Activated CD8-positive, alpha-beta T cell treated with anti-CD3 and anti-CD28 coated beads, Interleukin-2, amount 10 ng/mL, durations not matched to agents 7 days and 5 days (primary cell): ENCODE results near the gene FAM24A. TPM values are rescaled to one million over a fixed set of nuclear protein-coding genes. Genes with fewer than 3 reads are reported as not detected.
"Not testable (repeated sequence)": the region's sequence is repeated elsewhere in the genome, so short reads cannot be mapped to it uniquely, and the experiment has no call there.

Source experiments
- ATAC-seq: fragments of 150-1000 bp; cut with Tn5 transposase; one replicate; pipeline ENCODE4 v1.10.0; 2021; ENCODE audit warnings: moderate library complexity
- CTCF ChIA-PET: fragments of 350-600 bp; sonication (Branson Sonifier 250); formaldehyde crosslinking; loops from one replicate; lab custom pipeline; 2021; ENCODE audit warnings: antibody characterized with exemption; lab: Charles Lee
- POLR2A ChIA-PET: fragments of 350-600 bp; sonication (Branson Sonifier 250); formaldehyde crosslinking; loops from one replicate; lab custom pipeline; 2021; ENCODE audit warnings: antibody characterized with exemption; lab: Charles Lee
- DNase-seq: peaks from one replicate; pipeline ENCODE4 v3.0.0-alpha.2; 2020
- H3K27ac Mint-ChIP-seq: one replicate; pipeline ENCODE4 v1.8.0; 2021; ENCODE audit warnings: mild to moderate bottlenecking, mixed read lengths
- H3K27me3 Mint-ChIP-seq: one replicate; pipeline ENCODE4 v1.8.0; 2021; ENCODE audit warnings: low read depth, mixed read lengths
- H3K36me3 Mint-ChIP-seq: one replicate; pipeline ENCODE4 v1.8.0; 2021; ENCODE audit warnings: low read depth, mixed read lengths
- H3K4me1 Mint-ChIP-seq: one replicate; pipeline ENCODE4 v1.8.0; 2021; ENCODE audit warnings: low read depth, mixed read lengths
- H3K4me3 Mint-ChIP-seq: one replicate; pipeline ENCODE4 v1.8.0; 2021; ENCODE audit warnings: mild to moderate bottlenecking, mixed read lengths
- H3K9me3 Mint-ChIP-seq: one replicate; pipeline ENCODE4 v1.8.0; 2022; ENCODE audit warnings: mixed read lengths; ENCODE audit not compliant: insufficient read depth
- total RNA-seq, 2 experiments: library from RNA; stranded (reverse); gene quantifications; one replicate each; pipeline ENCODE4 v1.2.3, GENCODE V29; 2021

Gene FAM24A
- total RNA-seq, 2 experiments from 2014 or later: not detected

DNA sequence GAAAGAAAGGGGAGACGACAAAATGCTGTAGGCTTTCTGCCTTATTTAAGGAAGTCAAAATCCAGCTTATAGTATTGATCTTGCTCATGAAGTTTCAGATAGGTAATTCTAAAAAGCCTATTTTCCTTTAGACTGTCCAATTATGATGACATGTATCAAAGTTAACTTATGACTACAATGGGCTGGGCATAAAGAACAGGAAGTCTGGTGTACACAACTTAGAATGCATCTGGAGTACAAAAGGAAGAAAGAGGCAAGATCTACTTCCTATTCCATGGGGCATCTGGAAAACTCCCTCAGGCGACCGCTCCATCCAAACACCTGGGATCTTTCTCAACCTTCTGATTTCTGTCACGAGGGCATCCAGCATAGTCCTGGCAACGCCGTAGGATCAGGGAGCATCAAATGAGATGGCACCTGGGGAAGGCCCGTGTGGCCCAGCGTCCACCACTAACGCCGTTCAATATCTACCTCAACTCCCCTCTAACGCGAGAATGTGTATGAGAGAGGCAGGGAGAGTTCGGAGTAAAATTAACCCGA, 31.5 kb upstream of the FAM24A start:
- DNase-seq (no peak), ATAC-seq (peak; percentile 10)
- CTCF ChIA-PET: no interaction called here
- Mint-ChIP-seq H3K4me3 (peak overlapping the region; percentile 93), H3K27ac (peak overlapping the region; percentile 90), H3K4me1 (peaks cover 41% of the 10 kb centered on the region), H3K27me3 (no peaks in the 10 kb centered on the region), H3K36me3 (peaks cover 59% of the 10 kb centered on the region), H3K9me3 (peaks cover 14% of the 10 kb centered on the region)
- POLR2A ChIA-PET: no interaction called here

DNA sequence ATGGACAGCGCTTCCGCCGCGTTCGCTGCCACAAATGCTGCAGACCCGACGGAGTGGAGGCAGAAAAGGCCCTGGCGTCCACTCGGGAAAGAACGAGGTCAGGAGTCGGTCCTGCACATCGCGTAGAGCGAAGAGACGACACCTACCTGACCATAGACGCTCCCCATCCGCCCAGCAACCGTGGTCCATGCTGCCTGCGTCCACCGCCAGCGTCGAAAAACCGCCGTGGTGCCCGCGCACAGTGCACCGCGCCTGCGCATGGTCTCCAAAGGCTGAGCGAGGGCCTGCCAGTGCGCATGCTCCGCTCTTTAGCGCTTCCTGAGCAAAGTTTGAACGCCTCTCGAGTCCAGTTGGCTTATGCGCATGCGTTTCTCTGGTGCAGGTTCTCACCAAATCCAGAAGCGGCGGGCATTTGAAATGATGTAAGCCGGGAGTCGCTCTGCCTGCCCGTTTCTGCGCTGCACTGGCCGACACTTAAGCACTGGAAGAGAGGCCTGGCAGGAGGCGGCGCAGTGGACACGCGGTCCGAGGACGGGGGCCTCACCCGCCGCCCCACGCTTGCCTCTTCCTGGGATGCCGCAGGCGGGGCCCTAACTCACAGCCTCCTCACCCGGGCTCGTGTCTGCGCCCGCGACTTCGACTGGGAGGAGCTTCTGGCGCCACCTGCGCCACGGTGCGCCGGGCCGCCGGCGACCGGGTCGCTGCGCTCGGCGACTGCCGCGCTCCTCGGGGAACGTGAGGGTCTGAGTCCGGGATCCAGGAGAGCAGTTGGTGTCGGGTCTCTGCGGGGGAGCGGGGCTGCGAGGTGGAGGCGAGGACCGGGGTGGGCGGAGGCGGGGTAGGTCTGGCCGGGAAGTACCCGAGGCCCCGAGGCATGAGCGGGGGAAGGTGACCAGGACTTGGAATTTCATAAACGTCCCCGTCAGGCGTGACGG, 30.8 kb upstream of the FAM24A start, which contains the start of gene FAM24B:
Gene FAM24B, minus strand, starts transcription at position 243 of the 935 bp plus-strand sequence. CDS start 29,066 bp downstream, outside the sequence.
- Mint-ChIP-seq H3K4me1 (peaks cover 41% of the 10 kb centered on the region), H3K27ac (peak within 1 kb of the TSS; percentile 90), H3K9me3 (peaks cover 7% of the 10 kb centered on the region), H3K4me3 (peak within 1 kb of the TSS; percentile 93), H3K27me3 (no peaks in the 10 kb centered on the region), H3K36me3 (peaks cover 52% of the 10 kb centered on the region)
- ATAC-seq (peak; percentile 92), DNase-seq (peak; percentile 97)
- ChIA-PET CTCF (no interaction called here), POLR2A (interaction anchor here (0.8 to 1.4 kb wide), 3 partner anchors 100 to 131 kb away, joined by 4 to 6 read pairs (median 4); partner anchors contain the start of gene PSTK)

DNA sequence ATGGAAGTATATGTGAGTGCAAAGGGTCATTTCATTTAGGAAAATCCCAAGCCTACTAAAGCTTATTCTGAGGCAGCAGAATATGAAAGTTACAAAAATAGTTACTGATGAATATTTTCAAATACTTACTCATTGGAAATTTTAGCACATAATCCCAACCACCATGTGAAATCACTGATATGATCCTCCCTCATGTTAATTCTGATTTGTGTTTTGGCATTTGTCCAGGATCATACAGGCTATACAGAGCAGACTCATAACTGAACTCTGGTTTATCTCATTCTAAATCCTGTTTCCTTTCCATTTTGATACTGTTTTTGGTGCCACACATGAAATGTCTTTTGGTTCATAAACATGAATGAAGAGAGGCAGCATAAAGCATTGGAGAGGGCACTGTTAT, 27.6 kb upstream of the FAM24A start:
- H3K4me1 Mint-ChIP-seq: peaks cover 31% of the 10 kb centered on the region
- DNase-seq: no peak
- no peaks in the 10 kb centered on the region for H3K27me3 Mint-ChIP-seq
- ChIA-PET POLR2A (no interaction called here), CTCF (no interaction called here)
- no peak overlapping the region for H3K27ac Mint-ChIP-seq
- ATAC-seq: no peak
- peaks cover 38% of the 10 kb centered on the region for H3K36me3 Mint-ChIP-seq
- no peaks in the 10 kb centered on the region for H3K9me3 Mint-ChIP-seq
- no peak overlapping the region for H3K4me3 Mint-ChIP-seq

DNA sequence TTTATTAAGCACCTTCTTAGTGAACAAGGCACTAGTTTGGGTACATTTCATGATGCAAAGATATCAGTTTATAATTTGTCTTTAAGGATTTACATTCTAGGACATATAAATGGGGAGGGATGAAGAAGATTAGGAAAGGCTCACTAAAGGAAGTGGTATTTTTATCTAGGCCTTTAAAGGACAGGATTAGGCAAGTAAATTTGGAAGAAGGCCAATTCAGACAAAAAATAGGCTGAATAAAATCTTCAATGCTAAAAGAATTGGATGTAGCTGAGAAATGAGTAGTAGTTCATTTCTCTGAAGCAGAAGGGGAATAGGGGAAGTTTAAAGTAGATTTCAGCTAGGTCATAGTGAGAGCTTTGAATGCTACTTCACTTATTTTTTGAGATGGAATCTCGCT, 26.2 kb upstream of the FAM24A start:
- peaks cover 17% of the 10 kb centered on the region for H3K4me1 Mint-ChIP-seq
- H3K27ac Mint-ChIP-seq: no peak overlapping the region
- no peaks in the 10 kb centered on the region for H3K9me3 Mint-ChIP-seq
- ChIA-PET POLR2A (no interaction called here), CTCF (no interaction called here)
- ATAC-seq (no peak), DNase-seq (no peak)
- H3K4me3 Mint-ChIP-seq: no peak overlapping the region
- H3K27me3 Mint-ChIP-seq: no peaks in the 10 kb centered on the region
- peaks cover 29% of the 10 kb centered on the region for H3K36me3 Mint-ChIP-seq

DNA sequence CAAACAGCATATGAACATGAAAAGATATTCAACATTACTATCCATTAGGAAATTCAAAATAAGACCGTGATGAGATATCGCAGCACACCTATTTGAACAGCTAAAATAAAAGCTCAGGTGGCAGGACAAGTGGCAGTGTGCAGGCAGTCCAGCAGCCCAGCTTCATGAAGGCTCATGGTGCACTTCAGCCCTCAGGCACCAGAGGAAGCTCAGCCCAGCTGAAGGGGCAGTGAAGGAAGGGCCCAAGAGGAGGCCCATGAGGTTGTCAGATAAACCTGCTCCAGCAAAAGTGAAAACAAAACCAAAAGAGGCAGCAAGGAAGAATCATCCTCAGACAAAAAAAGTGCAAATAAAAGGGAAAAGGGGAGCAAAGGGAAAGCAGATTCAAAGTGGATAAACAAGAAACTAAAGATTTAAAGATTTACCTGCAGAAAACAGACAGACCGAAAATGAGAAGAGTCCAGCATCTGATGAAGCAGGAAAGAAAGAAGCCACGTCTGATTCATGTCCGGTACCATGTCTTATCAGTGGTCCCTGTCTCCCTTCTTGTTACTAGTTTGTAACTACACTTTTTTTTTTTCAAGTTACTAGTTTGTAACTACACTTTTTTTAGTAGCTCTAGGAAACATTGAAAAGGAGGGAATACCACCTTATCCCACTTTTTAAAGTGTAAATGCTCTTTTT, 16.0 kb upstream of the FAM24A start:
- no peak overlapping the region for H3K4me3 Mint-ChIP-seq
- POLR2A ChIA-PET: no interaction called here
- H3K9me3 Mint-ChIP-seq: no peaks in the 10 kb centered on the region
- peaks cover 12% of the 10 kb centered on the region for H3K36me3 Mint-ChIP-seq
- H3K4me1 Mint-ChIP-seq: peaks cover 5% of the 10 kb centered on the region
- H3K27ac Mint-ChIP-seq: no peak overlapping the region
- ATAC-seq: no peak
- H3K27me3 Mint-ChIP-seq: no peaks in the 10 kb centered on the region
- DNase-seq: no peak
- CTCF ChIA-PET: no interaction called here

DNA sequence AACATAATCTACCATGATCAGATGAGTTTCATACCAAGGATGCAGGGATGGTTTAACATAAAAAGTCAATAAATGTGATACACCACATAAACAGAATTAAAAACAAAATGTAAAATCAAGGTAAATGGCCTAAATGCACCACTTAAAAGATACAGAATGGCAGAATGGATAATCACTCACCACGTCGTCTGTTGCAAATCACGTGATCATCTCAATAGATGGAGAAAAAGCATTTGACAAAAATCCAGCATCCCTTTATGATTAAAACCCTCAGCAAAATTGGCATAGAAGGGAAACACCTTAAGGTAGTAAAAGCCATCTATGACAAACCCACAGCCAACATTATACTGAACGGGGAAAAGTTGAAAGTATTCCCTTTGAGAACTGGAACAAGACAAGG, 6.5 kb upstream of the FAM24A start:
- H3K4me3 Mint-ChIP-seq, H3K36me3 Mint-ChIP-seq, ATAC-seq, POLR2A ChIA-PET, H3K4me1 Mint-ChIP-seq, DNase-seq, H3K9me3 Mint-ChIP-seq, H3K27ac Mint-ChIP-seq, CTCF ChIA-PET: not testable (repeated sequence)
- peaks cover 22% of the 10 kb centered on the region for H3K27me3 Mint-ChIP-seq

DNA sequence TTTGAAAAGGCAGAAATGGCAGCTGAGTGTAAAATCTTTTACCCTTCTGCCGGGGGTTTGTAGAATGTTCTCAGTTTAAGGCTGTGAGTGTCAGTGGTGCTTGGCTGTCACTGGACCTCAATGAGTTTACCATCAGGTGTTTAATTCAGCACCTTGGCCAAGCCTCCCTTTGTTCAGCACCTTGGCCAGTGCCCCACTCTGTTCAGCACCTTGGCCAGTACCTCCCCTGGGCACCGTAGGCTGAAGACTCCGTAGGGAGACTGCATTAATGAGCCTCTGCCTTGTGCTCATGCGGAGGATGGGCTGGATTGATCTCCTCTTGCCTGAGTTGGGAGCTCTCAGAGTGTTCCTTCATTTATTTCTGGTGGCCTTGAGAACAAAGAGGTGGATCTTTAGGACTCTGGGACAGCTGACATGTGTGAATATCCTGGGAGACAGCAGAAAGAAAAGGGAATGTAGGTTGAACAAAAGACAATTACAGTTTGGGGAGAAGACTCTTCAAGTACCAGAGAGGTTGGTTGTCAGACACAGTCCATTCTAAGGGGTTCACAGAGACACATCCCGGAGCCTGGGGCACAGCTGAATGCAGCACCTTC, 1.6 kb downstream of the FAM24A start:
- H3K9me3 Mint-ChIP-seq: no peaks in the 10 kb centered on the region
- H3K27ac Mint-ChIP-seq: no peak overlapping the region
- ChIA-PET POLR2A (no interaction called here), CTCF (no interaction called here)
- H3K4me3 Mint-ChIP-seq: no peak overlapping the region
- no peaks in the 10 kb centered on the region for H3K36me3 Mint-ChIP-seq
- peak; percentile 77 for DNase-seq
- H3K4me1 Mint-ChIP-seq: no peaks in the 10 kb centered on the region
- peaks cover 5% of the 10 kb centered on the region for H3K27me3 Mint-ChIP-seq
- ATAC-seq: peak; percentile 93

DNA sequence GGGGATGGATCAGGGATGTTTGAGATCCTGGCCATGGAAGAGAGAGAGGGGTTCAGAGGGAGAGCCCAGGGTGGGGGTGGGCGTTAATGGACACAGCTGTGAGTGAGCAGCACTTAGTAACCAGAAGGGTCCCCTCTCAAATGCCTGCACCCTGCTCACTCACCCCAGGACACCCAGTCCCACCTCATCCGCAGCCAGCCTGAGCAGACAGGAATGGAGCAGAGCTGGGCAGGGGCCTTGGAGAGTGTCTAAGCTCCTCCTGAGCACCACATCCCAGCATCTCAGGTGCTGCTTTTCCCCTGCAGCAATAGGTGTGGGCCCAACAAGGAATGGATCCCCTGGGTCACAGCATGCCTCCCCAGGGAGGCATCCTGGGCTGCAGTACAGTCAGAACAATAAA, 5.3 kb downstream of the FAM24A start:
- POLR2A ChIA-PET: no interaction called here
- Mint-ChIP-seq H3K27ac (no peak overlapping the region), H3K36me3 (no peaks in the 10 kb centered on the region), H3K4me1 (no peaks in the 10 kb centered on the region), H3K9me3 (no peaks in the 10 kb centered on the region), H3K27me3 (no peaks in the 10 kb centered on the region), H3K4me3 (no peak overlapping the region)
- DNase-seq (no peak), ATAC-seq (no peak)
- CTCF ChIA-PET: no interaction called here

DNA sequence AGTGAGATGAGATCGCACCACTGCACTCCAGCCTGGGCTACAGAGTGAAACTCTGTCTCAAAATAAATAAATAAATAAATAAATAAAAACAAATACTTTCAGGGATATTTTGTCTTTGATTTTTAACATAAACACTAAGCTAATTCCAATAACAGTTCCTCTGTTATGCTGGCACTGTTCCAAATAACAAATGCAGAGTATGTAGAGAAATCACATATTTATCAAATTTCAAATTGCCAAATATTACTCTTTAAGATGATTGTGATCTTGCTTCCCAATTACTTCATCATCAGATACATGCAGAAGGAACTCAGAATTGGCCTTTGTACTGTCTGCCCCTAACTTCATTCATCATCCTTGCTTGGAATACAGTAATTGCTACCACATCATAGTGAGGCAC, 19.7 kb downstream of the FAM24A start:
- ChIA-PET CTCF (interaction anchor here (1.0 kb wide), 1 partner anchor 17 kb away, joined by 3 read pairs; no protein-coding TSS in a partner anchor), POLR2A (no interaction called here)
- Mint-ChIP-seq H3K4me1 (no peaks in the 10 kb centered on the region), H3K9me3 (no peaks in the 10 kb centered on the region), H3K4me3 (no peak overlapping the region), H3K36me3 (peaks cover 5% of the 10 kb centered on the region), H3K27me3 (no peaks in the 10 kb centered on the region), H3K27ac (no peak overlapping the region)
- ATAC-seq: no peak
- no peak for DNase-seq

DNA sequence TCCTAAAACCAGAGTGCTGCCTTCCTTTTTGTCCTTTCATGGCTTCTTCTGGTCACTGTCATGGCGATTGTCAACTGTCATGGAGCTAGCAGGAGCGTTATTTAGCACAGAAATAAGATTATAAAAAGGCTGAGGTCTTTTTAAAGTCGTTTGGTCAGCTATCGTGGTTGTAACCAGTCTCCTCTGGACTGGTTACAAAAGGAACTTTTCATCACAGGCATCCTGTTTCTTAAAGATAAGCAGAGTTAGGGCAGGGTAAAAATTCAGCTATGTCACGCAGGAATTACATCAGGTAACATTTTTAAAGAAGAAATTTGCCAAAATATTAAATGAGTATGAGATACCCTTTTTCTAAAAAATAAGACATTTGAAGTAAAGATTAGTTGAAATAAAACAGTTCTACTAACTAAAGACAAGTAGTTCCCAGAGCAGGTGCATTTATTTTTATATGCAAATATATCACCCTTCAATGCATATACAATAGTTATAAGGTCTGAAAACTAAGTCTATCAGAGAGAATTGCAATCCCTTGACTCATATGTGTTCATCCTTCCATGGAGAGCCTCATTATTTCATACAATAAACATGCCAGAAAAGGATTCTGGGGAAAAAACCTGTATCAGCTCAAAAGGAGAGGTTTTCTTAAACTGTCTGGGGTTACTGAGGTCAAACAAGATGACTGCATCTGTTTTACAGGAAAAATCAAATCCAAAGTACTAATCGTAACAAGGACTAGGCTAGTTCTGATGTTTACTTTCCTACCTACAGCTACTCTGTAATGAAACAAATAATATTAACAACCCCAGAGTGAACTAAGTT, 20.9 kb downstream of the FAM24A start:
- POLR2A ChIA-PET: no interaction called here
- CTCF ChIA-PET: interaction anchor here (1.0 kb wide), 1 partner anchor 18 kb away, joined by 3 read pairs; no protein-coding TSS in a partner anchor
- ATAC-seq (no peak), DNase-seq (no peak)
- Mint-ChIP-seq H3K9me3 (no peaks in the 10 kb centered on the region), H3K27me3 (no peaks in the 10 kb centered on the region), H3K4me3 (no peak overlapping the region), H3K36me3 (peaks cover 10% of the 10 kb centered on the region), H3K27ac (no peak overlapping the region), H3K4me1 (no peaks in the 10 kb centered on the region)
